HG03103 (cell line): ENCODE data around the gene USP19.

Source experiments
- ATAC-seq: cut with Tn5 transposase; IDR thresholded peaks from one replicate; pipeline ENCODE4 v1.9.1; 2021; ENCODE audit warnings: low read depth; ENCODE audit not compliant: unreplicated experiment

The USP19 gene

GRCh38 chr3:49133226-49133951 is 12.8 kb upstream of the USP19 start:
- ATAC-seq, result no peak

- ATAC-seq, result no peak
Measured at GRCh38 chr3:49132437-49133225, 12.0 kb upstream of the USP19 start, which contains the start of gene LAMB2. Gene LAMB2, minus strand, starts transcription at chr3:49133050. Its CDS starts 183 bp downstream, at chr3:49132867.

- ATAC-seq, result no peak
Measured at GRCh38 chr3:49132073-49132436, 11.4 kb upstream of the USP19 start.

- no peak for ATAC-seq
Measured at GRCh38 chr3:49131576-49131975, 11.0 kb upstream of the USP19 start.

GRCh38 chr3:49131040-49131439 is 10.4 kb upstream of the USP19 start:
- no peak for ATAC-seq

GRCh38 chr3:49124991-49125670 is 4.5 kb upstream of the USP19 start:
- no peak for ATAC-seq

- no peak for ATAC-seq
Measured at GRCh38 chr3:49124203-49124602, 3.6 kb upstream of the USP19 start.

GRCh38 chr3:49123687-49124086 is 3.1 kb upstream of the USP19 start:
- ATAC-seq, result no peak

- no peak for ATAC-seq
Measured at GRCh38 chr3:49122886-49123545, 2.4 kb upstream of the USP19 start.

- ATAC-seq, result no peak
Measured at GRCh38 chr3:49122451-49122850, 1.8 kb upstream of the USP19 start.

- no peak for ATAC-seq
Measured at GRCh38 chr3:49122022-49122421, 1.4 kb upstream of the USP19 start.

- ATAC-seq, result no peak
Measured at GRCh38 chr3:49121132-49121736, 611 bp upstream of the USP19 start.

- peak; percentile 4 for ATAC-seq
Measured at GRCh38 chr3:49120096-49120437, 556 bp downstream of the USP19 start.

- ATAC-seq, result no peak
Measured at GRCh38 chr3:49119439-49119838, 1.2 kb downstream of the USP19 start.

GRCh38 chr3:49119036-49119435 is 1.6 kb downstream of the USP19 start:
- no peak for ATAC-seq

- ATAC-seq, result no peak
Measured at GRCh38 chr3:49112262-49112661, 8.4 kb downstream of the USP19 start.

- ATAC-seq, result no peak
Measured at GRCh38 chr3:49111347-49111746, 9.3 kb downstream of the USP19 start.

- ATAC-seq, result no peak
Measured at GRCh38 chr3:49110780-49111179, 9.8 kb downstream of the USP19 start.

- no peak for ATAC-seq
Measured at GRCh38 chr3:49108346-49108745, 12.3 kb downstream of the USP19 start.

- ATAC-seq, result peak; percentile 85
Measured at GRCh38 chr3:49104427-49105291, 16.0 kb downstream of the USP19 start, which contains the start of gene QARS1. Gene QARS1, minus strand, starts transcription at chr3:49104757. Its CDS starts 24 bp downstream, at chr3:49104733.
